ENCODE measurements around the gene RNF227.

GRCh38 chr17:7903154-7904103 is 12.7 kb downstream of the RNF227 start:
- no peak for TF ChIP-seq GABPA (IDR thresholded peaks at IDR 0.05; ENCODE audit: borderline replicate concordance, insufficient read depth, low read length)
- TF ChIP-seq RNF2 (IDR thresholded peaks at IDR 0.05; ENCODE audit: borderline replicate concordance, low read depth, low read length, missing control alignments, poor library complexity, severe bottlenecking): no peak
- no peak for TF ChIP-seq TAF7 (optimal IDR thresholded peaks at IDR 0.05; ENCODE audit: borderline replicate concordance, low read depth, low read length)
- no peak for TF ChIP-seq CTCF (IDR thresholded peaks at IDR 0.05; ENCODE audit: control extremely low read depth in 1 of 3, insufficient read depth in 1 of 3, low read depth in 1 of 3, low read length in 3 of 3)
- no peak for TF ChIP-seq CEBPB (IDR thresholded peaks at IDR 0.05; ENCODE audit: low read depth, low read length)
- no peak for TF ChIP-seq CBX5 (IDR thresholded peaks at IDR 0.05; ENCODE audit: low read depth, low read length)
- no peak for TF ChIP-seq CHD7 (IDR thresholded peaks at IDR 0.05; ENCODE audit: insufficient replicate concordance, low read length)
- no peak for TF ChIP-seq EP300 (IDR thresholded peaks at IDR 0.05; ENCODE audit: borderline replicate concordance in 1 of 2, low read depth in 2 of 2, low read length in 2 of 2)

Data from H1 (cell line).